GDM1 (cell line): ENCODE data around the gene RAD51AP1.
"Not testable (repeated sequence)": the region's sequence is repeated elsewhere in the genome, so short reads cannot be mapped to it uniquely, and the experiment has no call there.

ENCODE experiments used
- DNase-seq: peaks from one replicate; lab custom pipeline; 2025; lab: John Stamatoyannopoulos, UW

Gene RAD51AP1

GRCh38 chr12:4538207-4539160 is at the start of gene RAD51AP1:
RAD51AP1 (plus strand) TSS chr12:4538890; CDS start chr12:4538940, 50 bp downstream.
- peak; percentile 94 for DNase-seq

- no peak for DNase-seq
These were observed 49.1 kb upstream of the RAD51AP1 start for GRCh38 chr12:4489556-4489955.

- DNase-seq, result no peak
These were observed 47.7 kb upstream of the RAD51AP1 start for GRCh38 chr12:4490973-4491372.

- DNase-seq, result no peak
These were observed 42.4 kb upstream of the RAD51AP1 start for GRCh38 chr12:4496145-4496838.

- DNase-seq, result no peak
These were observed 39.5 kb upstream of the RAD51AP1 start for GRCh38 chr12:4499186-4499585.

GRCh38 chr12:4505376-4505986 is 33.2 kb upstream of the RAD51AP1 start:
- no peak for DNase-seq

GRCh38 chr12:4506430-4506829 is 32.3 kb upstream of the RAD51AP1 start:
- no peak for DNase-seq

GRCh38 chr12:4506870-4507269 is 31.8 kb upstream of the RAD51AP1 start:
- DNase-seq, result no peak

GRCh38 chr12:4508503-4508902 is 30.2 kb upstream of the RAD51AP1 start:
- not testable (repeated sequence) for DNase-seq

- not testable (repeated sequence) for DNase-seq
These were observed 29.4 kb upstream of the RAD51AP1 start for GRCh38 chr12:4509269-4509668.

- no peak for DNase-seq
These were observed 20.5 kb upstream of the RAD51AP1 start for GRCh38 chr12:4518106-4518728.

- not testable (repeated sequence) for DNase-seq
These were observed 15.2 kb upstream of the RAD51AP1 start for GRCh38 chr12:4523443-4523842.

GRCh38 chr12:4526923-4527546 is 11.7 kb upstream of the RAD51AP1 start:
- no peak for DNase-seq

- no peak for DNase-seq
These were observed 8.5 kb upstream of the RAD51AP1 start for GRCh38 chr12:4530160-4530559.

- DNase-seq, result no peak
These were observed 7.6 kb upstream of the RAD51AP1 start for GRCh38 chr12:4530982-4531586.

- no peak for DNase-seq
These were observed 3.6 kb upstream of the RAD51AP1 start for GRCh38 chr12:4535092-4535491.

GRCh38 chr12:4535871-4536270 is 2.8 kb upstream of the RAD51AP1 start:
- no peak for DNase-seq

- DNase-seq, result no peak
These were observed 629 bp downstream of the RAD51AP1 start for GRCh38 chr12:4539167-4539870.

GRCh38 chr12:4540170-4540569 is 1.5 kb downstream of the RAD51AP1 start:
- DNase-seq, result no peak

- no peak for DNase-seq
These were observed 1.9 kb downstream of the RAD51AP1 start for GRCh38 chr12:4540638-4541037.

GRCh38 chr12:4545195-4545594 is 6.5 kb downstream of the RAD51AP1 start:
- no peak for DNase-seq
